Measurements from ENCODE around the gene ACOT7. TPM values are rescaled to one million over a fixed set of nuclear protein-coding genes. Genes with fewer than 3 reads are reported as not detected.

The ACOT7 gene
- total and polyA plus RNA-seq, 11 donors = 5.7 to 38.9 (median 12.6) TPM

GRCh38 chr1:6259491-6260362, 133.8 kb downstream of the ACOT7 start:
- TF ChIP-seq POLR2A (IDR thresholded peaks at IDR 0.05) (no peak), CTCF (IDR thresholded peaks at IDR 0.05) (no peak)
- 8 to 23% (median 12%) methylated on average over 7 to 46 of the region's 46 CpGs for WGBS, 4 donors
- Histone ChIP-seq H3K36me3 (no peaks in the 10 kb centered on the region), H3K4me3 (peak overlapping the region; percentile 43 to 84 (median 65)), H3K9me3 (no peaks in the 10 kb centered on the region), H3K27ac (peak overlapping the region in 8 of 12 donors; percentile 8 to 82 (median 68)), H3K27me3 (peaks cover 0 to 26% (median 8%) of the 10 kb centered on the region in 9 donors), H3K4me1 (peaks cover 0 to 38% (median 25%) of the 10 kb centered on the region in 12 donors)
- DNase-seq = peak; percentile 81 to 91 (median 83)
- ATAC-seq = peak; percentile 44 to 69 (median 56)
- intact Hi-C loops (cut with DNase I) = no loop called here

- no peaks in the 10 kb centered on the region for H3K9me3 ChIP-seq
- 74 to 82% (median 80%) methylated on average over 10 of the region's 10 CpGs for WGBS, 4 donors
- DNase-seq (no peak), ATAC-seq (no peak)
- H3K36me3 ChIP-seq = peaks cover 0 to 4% (median 0%) of the 10 kb centered on the region in 9 donors
- no peak overlapping the region for H3K4me3 ChIP-seq
- H3K27me3 ChIP-seq = peaks cover 0 to 26% (median 8%) of the 10 kb centered on the region in 9 donors
- TF ChIP-seq POLR2A (IDR thresholded peaks at IDR 0.05) = no peak
- TF ChIP-seq CTCF (IDR thresholded peaks at IDR 0.05) = no peak
- intact Hi-C loops (cut with DNase I) = no loop called here
- no peak overlapping the region for H3K27ac ChIP-seq
- peaks cover 0 to 30% (median 22%) of the 10 kb centered on the region in 12 donors for H3K4me1 ChIP-seq
Observed at GRCh38 chr1:6258675-6259074, 134.9 kb downstream of the ACOT7 start.

- WGBS, 4 donors = 70 to 93% (median 88%) methylated on average over 8 of the region's 8 CpGs
- ATAC-seq = no peak
- peaks cover 0 to 4% (median 0%) of the 10 kb centered on the region in 9 donors for H3K36me3 ChIP-seq
- TF ChIP-seq POLR2A (IDR thresholded peaks at IDR 0.05) (no peak), CTCF (IDR thresholded peaks at IDR 0.05) (no peak)
- no peak overlapping the region for H3K4me3 ChIP-seq
- H3K27me3 ChIP-seq = peaks cover 0 to 26% (median 8%) of the 10 kb centered on the region in 9 donors
- no peak overlapping the region for H3K27ac ChIP-seq
- H3K9me3 ChIP-seq = no peaks in the 10 kb centered on the region
- peaks cover 0 to 29% (median 16%) of the 10 kb centered on the region in 12 donors for H3K4me1 ChIP-seq
- DNase-seq = no peak
- intact Hi-C loops (cut with DNase I) = no loop called here
Observed at GRCh38 chr1:6257541-6258069, 136.0 kb downstream of the ACOT7 start.

- TF ChIP-seq CTCF (IDR thresholded peaks at IDR 0.05) (no peak), POLR2A (IDR thresholded peaks at IDR 0.05) (no peak)
- intact Hi-C loops (cut with DNase I) = no loop called here
- Histone ChIP-seq H3K27ac (no peak overlapping the region), H3K36me3 (peaks cover 0 to 4% (median 0%) of the 10 kb centered on the region in 9 donors), H3K4me3 (no peak overlapping the region), H3K4me1 (peaks cover 0 to 22% (median 11%) of the 10 kb centered on the region in 12 donors), H3K27me3 (peaks cover 0 to 25% (median 13%) of the 10 kb centered on the region in 9 donors), H3K9me3 (no peaks in the 10 kb centered on the region)
- DNase-seq (no peak), ATAC-seq (no peak)
- 91 to 93% (median 92%) methylated on average over 13 of the region's 13 CpGs for WGBS, 4 donors
Observed at GRCh38 chr1:6256645-6257044, 136.9 kb downstream of the ACOT7 start.
